IMR-90 (cell line): ENCODE measurements around the gene MTUS2. TPM values are rescaled to one million over a fixed set of nuclear protein-coding genes. Genes with fewer than 3 reads are reported as not detected.

ENCODE experiments used
- ATAC-seq: fragments of 200-7000 bp; cut with Tn5 transposase; 2 replicates; pipeline ENCODE4 v1.9.1; 2020; ENCODE audit warnings: low read depth, mild to moderate bottlenecking, moderate library complexity
- BruUV-seq: library from RNA; stranded (reverse); fragments of 400-500 nt; replicated peaks from 2 replicates; lab custom pipeline; 2021; lab: Mats Ljungman, UMichigan
- CTCF ChIA-PET: fragments of 300-600 bp; formaldehyde crosslinking; extraction: SDS; loops from one replicate; lab custom pipeline; 2021; ENCODE audit warnings: antibody characterized with exemption; lab: Yijun Ruan, JAX
- POLR2A ChIA-PET: fragments of 300-600 bp; sonication (Branson Sonifier 250); formaldehyde crosslinking; loops from one replicate; lab custom pipeline; 2022; ENCODE audit warnings: antibody characterized with exemption; ENCODE audit not compliant: unreplicated experiment; lab: Charles Lee
- DNase-seq: peaks from one replicate; pipeline ENCODE4 v3.0.0; 2013
- H2AFZ ChIP-seq: replicated peaks from 2 replicates; pipeline ENCODE3; 2013; ENCODE audit warnings: low read length, mild to moderate bottlenecking; ENCODE audit not compliant: poor library complexity
- H2AK5ac ChIP-seq: 2 replicates; pipeline ENCODE4 v1.6.1; 2013; ENCODE audit warnings: low read depth, low read length, inconsistent platforms
- H2AK9ac ChIP-seq: replicated peaks from 2 replicates; pipeline ENCODE3; 2013; ENCODE audit warnings: mild to moderate bottlenecking, low read depth, low read length, moderate library complexity; ENCODE audit not compliant: poor library complexity
- H2BK120ac ChIP-seq: 2 replicates; pipeline ENCODE4 v1.6.1; 2013; ENCODE audit warnings: low read depth, low read length, inconsistent platforms
- H2BK15ac ChIP-seq: 3 replicates; pipeline ENCODE4 v1.6.1; 2013; ENCODE audit warnings: low read depth, low read length, inconsistent platforms
- H2BK20ac ChIP-seq: 2 replicates; pipeline ENCODE4 v1.6.1; 2013; ENCODE audit warnings: low read depth, mild to moderate bottlenecking, inconsistent platforms, low read length, moderate library complexity
- H2BK5ac ChIP-seq: 2 replicates; pipeline ENCODE4 v1.6.1; 2013; ENCODE audit warnings: mild to moderate bottlenecking, low read depth, low read length, inconsistent platforms; ENCODE audit not compliant: poor library complexity, severe bottlenecking
- H3K14ac ChIP-seq: replicated peaks from 2 replicates; pipeline ENCODE4 v1.6.1; 2013; ENCODE audit warnings: low read depth, low read length, inconsistent platforms
- H3K18ac ChIP-seq: 2 replicates; pipeline ENCODE4 v1.6.1; 2013; ENCODE audit warnings: low read depth, low read length, control low read depth
- H3K23ac ChIP-seq: 2 replicates; pipeline ENCODE4 v1.6.1; 2013; ENCODE audit warnings: low read depth, low read length, inconsistent platforms
- H3K27ac ChIP-seq: 2 replicates; pipeline ENCODE4 v1.5.1; 2013; ENCODE audit warnings: mild to moderate bottlenecking, control low read depth, low read length; ENCODE audit not compliant: insufficient read depth
- H3K27me3 ChIP-seq: 2 replicates; pipeline ENCODE4 v1.6.1; 2013; ENCODE audit warnings: low read length; ENCODE audit not compliant: control insufficient read depth, insufficient read depth
- H3K36me3 ChIP-seq: 2 replicates; pipeline ENCODE4 v1.6.1; 2013; ENCODE audit warnings: low read length, mixed read lengths; ENCODE audit not compliant: control insufficient read depth, insufficient read depth
- H3K4ac ChIP-seq: 2 replicates; pipeline ENCODE4 v1.6.1; 2013; ENCODE audit warnings: low read depth, low read length, inconsistent platforms
- H3K4me1 ChIP-seq: 2 replicates; pipeline ENCODE4 v1.6.1; 2013; ENCODE audit warnings: low read length, mixed read lengths; ENCODE audit not compliant: control insufficient read depth, insufficient read depth
- H3K4me2 ChIP-seq: 2 replicates; pipeline ENCODE4 v1.6.1; 2013; ENCODE audit warnings: low read depth, mild to moderate bottlenecking, control low read depth, low read length, moderate library complexity
- H3K4me3 ChIP-seq: 2 replicates; pipeline ENCODE4 v1.5.1; 2013; ENCODE audit warnings: low read depth, mild to moderate bottlenecking, control low read depth, low read length, moderate library complexity; ENCODE audit not compliant: insufficient read depth
- H3K56ac ChIP-seq: 2 replicates; pipeline ENCODE4 v1.6.1; 2013; ENCODE audit warnings: low read length, inconsistent platforms; ENCODE audit not compliant: insufficient read depth; ENCODE audit errors: extremely low read depth
- H3K79me1 ChIP-seq, 2 experiments: 2 replicates each; pipeline ENCODE4 v1.6.1; 2013; ENCODE audit warnings: low read length in 2 of 2, inconsistent platforms in 1 of 2, low read depth in 1 of 2
- H3K9ac ChIP-seq: 2 replicates; pipeline ENCODE4 v1.6.1; 2013; ENCODE audit warnings: low read depth, low read length, control low read depth
- H3K9me1 ChIP-seq: 2 replicates; pipeline ENCODE4 v1.6.1; 2013; ENCODE audit warnings: low read length, inconsistent platforms; ENCODE audit not compliant: insufficient read depth
- H3K9me3 ChIP-seq: 2 replicates; pipeline ENCODE4 v1.6.1; 2013; ENCODE audit warnings: low read length; ENCODE audit not compliant: control insufficient read depth, insufficient read depth
- H4K20me1 ChIP-seq: 2 replicates; pipeline ENCODE4 v1.6.1; 2013; ENCODE audit warnings: low read length, inconsistent platforms; ENCODE audit not compliant: insufficient read depth
- H4K5ac ChIP-seq: 2 replicates; pipeline ENCODE4 v1.6.1; 2013; ENCODE audit warnings: mild to moderate bottlenecking, low read depth, low read length, control low read depth
- H4K8ac ChIP-seq, 2 experiments: 2 replicates each; pipeline ENCODE4 v1.6.1; 2013; ENCODE audit warnings: low read depth in 2 of 2, low read length in 2 of 2, control low read depth in 1 of 2, inconsistent platforms in 1 of 2
- H4K91ac ChIP-seq: 2 replicates; pipeline ENCODE4 v1.6.1; 2013; ENCODE audit warnings: low read depth, low read length, inconsistent platforms; ENCODE audit not compliant: insufficient read depth
- CEBPB ChIP-seq: IDR thresholded peaks from 2 replicates; pipeline ENCODE4 v1.6.1; 2012; ENCODE audit warnings: low read depth, low read length, improper control_type of control experiment
- MAFK ChIP-seq: IDR thresholded peaks from 2 replicates; pipeline ENCODE4 v1.6.1; 2012; ENCODE audit warnings: low read depth, low read length, improper control_type of control experiment
- WGBS, 2 experiments: methylation state at CpG; one replicate each; pipeline versions ENCODE4 v1.1.5 to v1.1.7; 2013; ENCODE audit warnings: missing lambda C conversion rate in 2 of 2; ENCODE audit not compliant: insufficient read length in 1 of 2; ENCODE audit errors: extremely low coverage in 2 of 2; 5-methylcytosine and 5-hydroxymethylcytosine counted together
- dilution Hi-C: fragments of 300-500 bp; cut with HindIII; formaldehyde crosslinking; loops from one replicate; pipeline ENCODE4 v1.14.3; 2018; ENCODE audit warnings: low sequenced_read_pairs; ENCODE audit not compliant: unreplicated experiment
- in situ Hi-C: fragments of 300-500 bp; cut with MboI; formaldehyde crosslinking; loops from 3 replicates; pipeline ENCODE4 v1.14.3; 2019; ENCODE audit warnings: low sequenced_read_pairs, inconsistent platforms, mixed read lengths
- intact Hi-C: fragments of 100-400 bp; cut with micrococcal nuclease; formaldehyde crosslinking; loops from 2 replicates; pipeline ENCODE4 v1.10.0; 2022
- polyA plus RNA-seq, 3 experiments: library from polyadenylated mRNA; depleted of rRNA; stranded (reverse); fragments of >200 nt; gene quantifications; 2 replicates each; pipeline ENCODE4 v1.2.3, GENCODE V29; 2012; ENCODE audit warnings: low replicate concordance in 1 of 3
- total RNA-seq: library from RNA; depleted of rRNA; stranded (reverse); fragments of >200 nt; gene quantifications from 2 replicates; pipeline ENCODE4 v1.2.3, GENCODE V29; 2012

The MTUS2 gene
- total and polyA plus RNA-seq, 2 of the 4 experiments (the other 2 are of a cell fraction), result under 0.01 to 0.02 TPM

GRCh38 chr13:29099781-29100406 is 279.8 kb downstream of the MTUS2 start:
- H2BK20ac ChIP-seq, result no peak overlapping the region
- intact Hi-C loops, result no loop called here
- H3K79me1 ChIP-seq, result no peaks in the 10 kb centered on the region
- no peak overlapping the region for H4K8ac ChIP-seq
- WGBS, 2 experiments, result no CpG with 5 or more reads among the region's 2 CpGs
- H3K4me2 ChIP-seq, result no peak overlapping the region
- no peak overlapping the region for H2BK120ac ChIP-seq
- no peak overlapping the region for H2AK9ac ChIP-seq
- H3K9ac ChIP-seq, result no peak overlapping the region
- no peak for DNase-seq
- H3K14ac ChIP-seq, result no peak overlapping the region
- H3K4ac ChIP-seq, result no peak overlapping the region
- no peak overlapping the region for H2AFZ ChIP-seq
- H3K56ac ChIP-seq, result no peak overlapping the region
- H2AK5ac ChIP-seq, result no peak overlapping the region
- no peak overlapping the region for H3K27ac ChIP-seq
- H4K20me1 ChIP-seq, result no peaks in the 10 kb centered on the region
- H2BK5ac ChIP-seq, result no peak overlapping the region
- H4K5ac ChIP-seq, result no peak overlapping the region
- H3K4me1 ChIP-seq, result no peaks in the 10 kb centered on the region
- ChIA-PET POLR2A (no interaction called here), CTCF (no interaction called here)
- dilution Hi-C loops, result no loop called here
- no peaks in the 10 kb centered on the region for H3K27me3 ChIP-seq
- peaks cover 6% of the 10 kb centered on the region for H3K9me3 ChIP-seq
- BruUV-seq, result no TSS peak
- H3K23ac ChIP-seq, result no peak overlapping the region
- H4K91ac ChIP-seq, result no peak overlapping the region
- no peak overlapping the region for H3K4me3 ChIP-seq
- no peak for ATAC-seq
- in situ Hi-C loops, result no loop called here
- H3K36me3 ChIP-seq, result no peaks in the 10 kb centered on the region
- no peaks in the 10 kb centered on the region for H3K9me1 ChIP-seq
- H2BK15ac ChIP-seq, result no peak overlapping the region
- TF ChIP-seq MAFK (peak; percentile 74), CEBPB (no peak)
- no peak overlapping the region for H3K18ac ChIP-seq
